OCI-LY3 (cell line): ENCODE measurements around the gene PNLIPRP1.

Experiments used
- H2AFZ ChIP-seq: fragments of 200-600, 300-600 bp; shearing (Covaris generic); 2 replicates; pipeline ENCODE4 v1.6.0; 2014; ENCODE audit warnings: antibody characterized with exemption, low read depth, low read length
- H3K27ac ChIP-seq: fragments of 200-600, 300-600 bp; sonication (generic); 2 replicates; pipeline ENCODE4 v1.5.1; 2014; ENCODE audit warnings: mild to moderate bottlenecking, low read length, moderate library complexity, mixed read lengths
- H3K27me3 ChIP-seq: fragments of 200-600, 300-600 bp; sonication (generic); 2 replicates; pipeline ENCODE4 v1.6.1; 2014; ENCODE audit warnings: low read depth, low read length, mixed read lengths
- H3K36me3 ChIP-seq: fragments of 200-600, 300-600 bp; sonication (generic); replicated peaks from 2 replicates; pipeline ENCODE3; 2014; ENCODE audit warnings: low read depth, low read length, mixed read lengths
- H3K4me1 ChIP-seq: fragments of 300-600, 200-600 bp; sonication (generic); 2 replicates; pipeline ENCODE4 v1.6.1; 2014; ENCODE audit warnings: low read length, mixed read lengths
- H3K4me2 ChIP-seq: fragments of 200-600, 300-600 bp; sonication (generic); 2 replicates; pipeline ENCODE4 v1.6.1; 2014; ENCODE audit warnings: low read length, mixed read lengths
- H3K4me3 ChIP-seq: fragments of 300-600, 200-600 bp; sonication (generic); 2 replicates; pipeline ENCODE4 v1.5.1; 2014; ENCODE audit warnings: antibody characterized with exemption, mild to moderate bottlenecking, low read length, moderate library complexity
- H3K79me2 ChIP-seq: fragments of 300-600, 200-600 bp; shearing (Covaris generic); 2 replicates; pipeline ENCODE4 v1.6.1; 2014; ENCODE audit warnings: mild to moderate bottlenecking, low read length, mixed read lengths
- H3K9ac ChIP-seq: fragments of 300-600, 200-600 bp; shearing (Covaris generic); 2 replicates; pipeline ENCODE4 v1.6.0; 2014; ENCODE audit warnings: mild to moderate bottlenecking, low read length, moderate library complexity
- H3K9me3 ChIP-seq: fragments of 200-600, 300-600 bp; shearing (Covaris generic); 2 replicates; pipeline ENCODE4 v1.6.1; 2014; ENCODE audit warnings: low read length, mixed read lengths; ENCODE audit not compliant: insufficient read depth
- H4K20me1 ChIP-seq: fragments of 200-600, 300-600 bp; sonication (generic); 2 replicates; pipeline ENCODE4 v1.6.1; 2016; ENCODE audit warnings: low read length, mixed read lengths; ENCODE audit not compliant: insufficient read depth
- EZH2phosphoT487 ChIP-seq: fragments of 200-600 bp; shearing (Covaris generic); IDR thresholded peaks from 2 replicates; pipeline ENCODE4 v1.6.1; 2018; ENCODE audit warnings: antibody characterized with exemption, mixed run types, low read depth
- TF ChIP-seq, protein P1 (sequence below): fragments of 200-600, 300-600 bp; sonication (generic); IDR thresholded peaks from 2 replicates; pipeline ENCODE4 v1.5.1; 2014; ENCODE audit warnings: antibody characterized with exemption, low read length, low read depth

PNLIPRP1 gene

DNA sequence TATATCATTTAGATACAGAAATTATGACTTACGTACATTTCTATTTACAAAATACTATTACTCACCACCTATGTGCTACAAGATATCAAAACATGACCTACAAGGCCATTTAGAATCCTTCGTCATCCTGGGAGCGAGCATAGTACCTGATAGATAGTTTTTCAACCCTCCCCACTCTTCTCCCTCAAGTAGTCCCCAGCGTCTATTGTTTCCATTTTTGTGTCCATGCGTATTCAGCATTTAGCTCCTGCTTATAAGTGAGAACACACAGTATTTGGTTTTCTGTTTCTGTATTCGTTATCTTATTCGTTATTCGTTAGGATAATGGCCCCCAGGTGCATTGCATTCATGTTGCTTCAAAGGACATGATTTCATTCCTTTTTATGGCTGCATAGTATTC is 58.1 kb downstream of the PNLIPRP1 start:
- Histone ChIP-seq H3K4me3 (no peak overlapping the region), H3K27ac (no peak overlapping the region), H2AFZ (no peak overlapping the region), H3K9me3 (no peaks in the 10 kb centered on the region), H3K79me2 (no peaks in the 10 kb centered on the region), H4K20me1 (no peaks in the 10 kb centered on the region), H3K27me3 (no peaks in the 10 kb centered on the region), H3K4me2 (no peak overlapping the region), H3K4me1 (no peaks in the 10 kb centered on the region), H3K36me3 (no peaks in the 10 kb centered on the region), H3K9ac (no peak overlapping the region)
- no peak for TF ChIP-seq EZH2phosphoT487

DNA sequence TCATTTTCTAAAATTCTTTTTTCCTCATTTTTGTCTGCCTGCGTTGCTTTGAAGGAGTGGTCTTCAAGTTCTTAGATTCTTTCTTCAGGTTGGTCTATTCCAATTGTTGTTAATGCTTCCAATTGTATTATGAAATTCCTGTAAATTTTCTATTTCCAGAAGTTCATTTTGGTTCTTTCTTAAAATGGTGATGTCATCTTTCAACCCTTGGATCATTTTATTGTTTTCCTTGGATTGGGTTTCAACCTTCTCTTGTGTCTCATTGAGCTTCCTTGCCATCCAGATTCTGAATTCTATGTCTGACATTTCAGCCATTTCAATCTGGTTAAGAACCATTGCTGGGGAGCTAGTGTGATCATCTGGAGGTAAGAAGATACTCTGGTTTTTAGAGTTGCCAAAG is 63.1 kb downstream of the PNLIPRP1 start:
- Histone ChIP-seq H3K4me1 (no peaks in the 10 kb centered on the region), H3K27ac (no peak overlapping the region), H3K36me3 (no peaks in the 10 kb centered on the region), H3K79me2 (no peaks in the 10 kb centered on the region), H3K9me3 (no peaks in the 10 kb centered on the region), H3K9ac (no peak overlapping the region), H3K4me2 (no peak overlapping the region), H2AFZ (no peak overlapping the region), H3K27me3 (no peaks in the 10 kb centered on the region), H4K20me1 (no peaks in the 10 kb centered on the region), H3K4me3 (no peak overlapping the region)
- no peak for TF ChIP-seq EZH2phosphoT487
- TF ChIP-seq, protein P1, sequence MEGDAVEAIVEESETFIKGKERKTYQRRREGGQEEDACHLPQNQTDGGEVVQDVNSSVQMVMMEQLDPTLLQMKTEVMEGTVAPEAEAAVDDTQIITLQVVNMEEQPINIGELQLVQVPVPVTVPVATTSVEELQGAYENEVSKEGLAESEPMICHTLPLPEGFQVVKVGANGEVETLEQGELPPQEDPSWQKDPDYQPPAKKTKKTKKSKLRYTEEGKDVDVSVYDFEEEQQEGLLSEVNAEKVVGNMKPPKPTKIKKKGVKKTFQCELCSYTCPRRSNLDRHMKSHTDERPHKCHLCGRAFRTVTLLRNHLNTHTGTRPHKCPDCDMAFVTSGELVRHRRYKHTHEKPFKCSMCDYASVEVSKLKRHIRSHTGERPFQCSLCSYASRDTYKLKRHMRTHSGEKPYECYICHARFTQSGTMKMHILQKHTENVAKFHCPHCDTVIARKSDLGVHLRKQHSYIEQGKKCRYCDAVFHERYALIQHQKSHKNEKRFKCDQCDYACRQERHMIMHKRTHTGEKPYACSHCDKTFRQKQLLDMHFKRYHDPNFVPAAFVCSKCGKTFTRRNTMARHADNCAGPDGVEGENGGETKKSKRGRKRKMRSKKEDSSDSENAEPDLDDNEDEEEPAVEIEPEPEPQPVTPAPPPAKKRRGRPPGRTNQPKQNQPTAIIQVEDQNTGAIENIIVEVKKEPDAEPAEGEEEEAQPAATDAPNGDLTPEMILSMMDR, result no peak

DNA sequence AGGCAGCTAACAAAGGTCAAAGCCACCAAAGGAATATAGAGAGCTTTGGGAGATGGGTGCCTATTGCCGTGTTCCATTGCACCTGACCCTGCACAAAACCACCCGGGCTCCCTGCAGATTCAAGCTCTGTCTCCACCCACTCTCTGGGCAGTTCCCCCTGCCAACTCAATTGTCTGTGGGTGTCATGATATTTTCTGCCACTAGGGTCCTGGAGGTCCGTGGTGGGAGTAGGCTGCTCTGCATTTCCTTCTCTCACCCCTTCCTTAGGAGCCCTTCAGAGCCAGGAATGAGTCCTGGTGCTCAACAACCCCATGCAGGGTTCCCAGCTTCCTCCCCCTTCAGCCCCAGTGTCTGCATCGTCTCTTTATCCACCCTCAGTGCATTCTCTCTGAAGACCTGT is 64.1 kb downstream of the PNLIPRP1 start:
- Histone ChIP-seq H3K27me3 (no peaks in the 10 kb centered on the region), H3K79me2 (no peaks in the 10 kb centered on the region), H3K9me3 (no peaks in the 10 kb centered on the region), H3K9ac (no peak overlapping the region), H3K4me1 (no peaks in the 10 kb centered on the region), H4K20me1 (no peaks in the 10 kb centered on the region), H3K4me2 (no peak overlapping the region), H3K4me3 (no peak overlapping the region), H3K27ac (no peak overlapping the region), H3K36me3 (no peaks in the 10 kb centered on the region), H2AFZ (no peak overlapping the region)
- TF ChIP-seq, protein P1, result no peak; the same call in 1 of the 2 replicates
- no peak for TF ChIP-seq EZH2phosphoT487

DNA sequence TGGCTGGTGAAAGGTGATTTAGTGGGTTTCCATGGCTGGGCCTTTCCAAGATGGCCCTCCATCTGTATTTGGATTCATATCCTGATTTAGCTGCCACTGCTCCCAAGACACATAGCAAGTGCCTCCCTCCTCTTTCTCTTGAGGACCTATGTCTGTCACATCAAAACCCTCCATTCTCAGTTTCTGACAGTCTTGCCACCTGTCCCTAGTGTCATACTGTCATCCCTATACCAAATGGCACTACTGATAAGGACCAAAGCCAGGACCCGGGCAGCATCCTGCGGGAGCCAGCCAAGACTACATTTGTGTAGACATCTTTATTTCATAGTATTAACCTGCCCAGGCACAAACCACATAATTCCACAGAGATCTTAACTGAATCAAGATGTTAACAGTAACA is 64.8 kb downstream of the PNLIPRP1 start:
- TF ChIP-seq, protein P1, result no peak
- TF ChIP-seq EZH2phosphoT487, result no peak
- Histone ChIP-seq H3K79me2 (no peaks in the 10 kb centered on the region), H3K4me2 (no peak overlapping the region), H3K4me1 (no peaks in the 10 kb centered on the region), H3K36me3 (no peaks in the 10 kb centered on the region), H3K9me3 (no peaks in the 10 kb centered on the region), H3K27ac (no peak overlapping the region), H3K27me3 (no peaks in the 10 kb centered on the region), H2AFZ (no peak overlapping the region), H3K4me3 (no peak overlapping the region), H4K20me1 (no peaks in the 10 kb centered on the region), H3K9ac (no peak overlapping the region)

DNA sequence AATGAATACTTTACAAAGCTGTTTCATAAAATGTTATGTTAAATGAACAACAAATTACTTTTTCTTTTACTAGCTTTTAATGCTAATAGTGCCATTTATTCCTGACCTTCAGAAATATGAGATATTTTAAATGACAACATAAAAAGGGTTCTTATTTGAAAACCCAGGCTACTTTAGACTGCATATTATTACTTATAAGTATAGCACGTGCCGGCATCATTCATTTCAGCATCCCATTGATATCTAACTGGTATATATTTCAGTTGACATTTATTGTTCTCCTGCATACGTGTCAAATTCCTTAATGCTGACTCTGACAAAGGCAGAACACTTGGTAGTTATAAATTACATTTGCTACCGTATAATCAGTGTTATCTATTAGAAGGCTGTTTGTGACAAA is 65.3 kb downstream of the PNLIPRP1 start:
- Histone ChIP-seq H3K27me3 (no peaks in the 10 kb centered on the region), H3K27ac (no peak overlapping the region), H3K4me1 (no peaks in the 10 kb centered on the region), H3K9ac (no peak overlapping the region), H3K79me2 (no peaks in the 10 kb centered on the region), H3K4me2 (no peak overlapping the region), H2AFZ (no peak overlapping the region), H3K4me3 (no peak overlapping the region), H3K9me3 (no peaks in the 10 kb centered on the region), H3K36me3 (no peaks in the 10 kb centered on the region), H4K20me1 (no peaks in the 10 kb centered on the region)
- TF ChIP-seq, protein P1, result no peak
- TF ChIP-seq EZH2phosphoT487, result no peak
